AG04450 (cell line): ENCODE results near the gene SMIM5. TPM values are rescaled to one million over a fixed set of nuclear protein-coding genes. Genes with fewer than 3 reads are reported as not detected.

Experiments used
- CTCF ChIA-PET: fragments of 300-600, 350-600 bp; formaldehyde crosslinking; extraction: SDS; loops from one replicate; lab custom pipeline; 2022; ENCODE audit warnings: antibody characterized with exemption, inconsistent platforms; lab: Charles Lee
- POLR2A ChIA-PET: fragments of 350-600 bp; formaldehyde crosslinking; extraction: SDS; loops from one replicate; lab custom pipeline; 2021; ENCODE audit warnings: antibody characterized with exemption, inconsistent platforms; lab: Yijun Ruan, JAX
- DNase-seq: peaks from one replicate; pipeline ENCODE4 v3.0.0-alpha.2; 2011; ENCODE audit warnings: low read depth, low spot score
- H3K27ac ChIP-seq: one replicate; pipeline ENCODE4 v1.5.1; 2012; ENCODE audit warnings: low read depth, low read length, control low read depth
- H3K27me3 ChIP-seq: one replicate; pipeline ENCODE4 v1.6.0; 2012; ENCODE audit warnings: low read length; ENCODE audit not compliant: control insufficient read depth, insufficient read depth
- H3K4me3 ChIP-seq: 2 replicates; pipeline ENCODE4 v1.5.1; 2011; ENCODE audit warnings: mild to moderate bottlenecking, low read depth, low read length, control low read depth
- H3K9me3 ChIP-seq: 2 replicates; pipeline ENCODE4 v1.5.1; 2012; ENCODE audit warnings: low read length; ENCODE audit not compliant: control insufficient read depth, insufficient read depth
- polyA plus RNA-seq: library from polyadenylated mRNA; depleted of rRNA; stranded (reverse); fragments of >200 nt; gene quantifications from 2 replicates; pipeline ENCODE4 v1.2.3, GENCODE V29; 2011
- TF ChIP-seq, protein P1 (sequence below): IDR thresholded peaks from 2 replicates; pipeline ENCODE4 v1.5.1; 2011; ENCODE audit warnings: low read depth, low read length, control low read depth, inconsistent platforms

Gene SMIM5
- polyA plus RNA-seq, 1 experiment = not detected

GRCh38 chr17:75602644-75603043 lies 30.6 kb upstream of the SMIM5 start:
- no peak overlapping the region for H3K4me3 ChIP-seq
- no peak overlapping the region for H3K27ac ChIP-seq
- peaks cover 2% of the 10 kb centered on the region for H3K27me3 ChIP-seq
- ChIA-PET CTCF (interaction anchor here (2.0 to 2.5 kb wide), 3 partner anchors 31 to 146 kb away, joined by 6 to 15 read pairs (median 14); partner anchors contain the start of genes SMIM5 and TSEN54), POLR2A (no interaction called here)
- no peaks in the 10 kb centered on the region for H3K9me3 ChIP-seq
- DNase-seq = no peak
- TF ChIP-seq, protein P1, sequence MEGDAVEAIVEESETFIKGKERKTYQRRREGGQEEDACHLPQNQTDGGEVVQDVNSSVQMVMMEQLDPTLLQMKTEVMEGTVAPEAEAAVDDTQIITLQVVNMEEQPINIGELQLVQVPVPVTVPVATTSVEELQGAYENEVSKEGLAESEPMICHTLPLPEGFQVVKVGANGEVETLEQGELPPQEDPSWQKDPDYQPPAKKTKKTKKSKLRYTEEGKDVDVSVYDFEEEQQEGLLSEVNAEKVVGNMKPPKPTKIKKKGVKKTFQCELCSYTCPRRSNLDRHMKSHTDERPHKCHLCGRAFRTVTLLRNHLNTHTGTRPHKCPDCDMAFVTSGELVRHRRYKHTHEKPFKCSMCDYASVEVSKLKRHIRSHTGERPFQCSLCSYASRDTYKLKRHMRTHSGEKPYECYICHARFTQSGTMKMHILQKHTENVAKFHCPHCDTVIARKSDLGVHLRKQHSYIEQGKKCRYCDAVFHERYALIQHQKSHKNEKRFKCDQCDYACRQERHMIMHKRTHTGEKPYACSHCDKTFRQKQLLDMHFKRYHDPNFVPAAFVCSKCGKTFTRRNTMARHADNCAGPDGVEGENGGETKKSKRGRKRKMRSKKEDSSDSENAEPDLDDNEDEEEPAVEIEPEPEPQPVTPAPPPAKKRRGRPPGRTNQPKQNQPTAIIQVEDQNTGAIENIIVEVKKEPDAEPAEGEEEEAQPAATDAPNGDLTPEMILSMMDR = no peak

GRCh38 chr17:75603123-75603522 lies 30.1 kb upstream of the SMIM5 start:
- no peak overlapping the region for H3K27ac ChIP-seq
- no peak overlapping the region for H3K4me3 ChIP-seq
- ChIA-PET CTCF (interaction anchor here (2.4 to 2.5 kb wide), 2 partner anchors 30 to 145 kb away, joined by 14 to 15 read pairs; partner anchors contain the start of gene SMIM5), POLR2A (no interaction called here)
- peaks cover 2% of the 10 kb centered on the region for H3K27me3 ChIP-seq
- no peak for DNase-seq
- TF ChIP-seq, protein P1 = no peak
- H3K9me3 ChIP-seq = no peaks in the 10 kb centered on the region

- H3K9me3 ChIP-seq = no peaks in the 10 kb centered on the region
- CTCF ChIA-PET = interaction anchor here (2.5 kb wide), 1 partner anchor 29 kb away, joined by 15 read pairs; the partner anchor contains the start of gene SMIM5
- no peak for DNase-seq
- H3K27me3 ChIP-seq = peaks cover 2% of the 10 kb centered on the region
- no peak overlapping the region for H3K27ac ChIP-seq
- TF ChIP-seq, protein P1 = no peak
- H3K4me3 ChIP-seq = no peak overlapping the region
- POLR2A ChIA-PET = no interaction called here
Measured at GRCh38 chr17:75604034-75604695, 29.1 kb upstream of the SMIM5 start.

DNA sequence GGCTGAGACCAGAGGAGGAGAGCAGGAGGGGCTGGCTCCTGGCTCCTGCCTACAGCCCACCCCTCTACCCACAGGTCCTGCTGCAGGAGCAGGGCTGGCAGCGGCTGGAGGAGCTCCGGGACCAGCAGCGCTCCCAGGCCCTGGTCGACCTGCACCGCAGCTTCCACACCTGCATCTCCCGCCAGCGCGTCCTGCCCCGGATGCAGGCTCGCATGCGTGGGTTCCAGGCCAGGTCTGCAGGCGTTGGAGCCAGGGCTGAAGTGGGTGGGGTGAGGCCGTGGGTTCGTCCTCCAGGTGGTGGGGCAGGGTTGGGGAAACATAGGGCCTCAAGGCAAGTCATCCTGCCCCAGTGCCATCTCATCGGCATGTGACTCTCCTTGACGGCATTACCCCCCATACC lies 27.4 kb upstream of the SMIM5 start:
- no peak for DNase-seq
- Histone ChIP-seq H3K9me3 (no peaks in the 10 kb centered on the region), H3K4me3 (no peak overlapping the region), H3K27ac (no peak overlapping the region), H3K27me3 (peaks cover 2% of the 10 kb centered on the region)
- ChIA-PET CTCF (interaction anchor here (0.5 kb wide), 1 partner anchor 142 kb away, joined by 7 read pairs; no protein-coding TSS in a partner anchor), POLR2A (no interaction called here)
- TF ChIP-seq, protein P1 = no peak

DNA sequence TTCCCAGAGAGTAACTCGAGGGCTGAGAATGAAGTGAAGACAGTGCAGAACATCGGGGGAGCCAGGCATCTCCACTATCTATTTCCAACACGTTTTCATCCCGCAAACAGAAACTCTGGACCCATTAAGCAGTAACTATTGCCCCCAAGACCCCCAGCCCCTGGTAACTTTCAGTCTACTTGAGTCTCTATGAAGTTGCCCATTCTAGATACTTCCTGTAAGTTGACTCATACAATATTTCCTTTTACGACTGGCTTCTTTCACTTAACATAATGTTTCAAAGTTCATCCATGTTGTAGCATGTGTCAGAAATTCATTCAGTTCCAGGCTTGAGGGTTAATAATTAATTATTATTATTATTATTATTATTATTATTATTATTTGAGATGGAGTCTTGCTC lies 26.1 kb upstream of the SMIM5 start:
- Histone ChIP-seq H3K27ac (no peak overlapping the region), H3K27me3 (peaks cover 2% of the 10 kb centered on the region), H3K4me3 (no peak overlapping the region), H3K9me3 (no peaks in the 10 kb centered on the region)
- TF ChIP-seq, protein P1 = no peak
- DNase-seq = no peak
- ChIA-PET POLR2A (no interaction called here), CTCF (no interaction called here)
